Measurements from ENCODE around the gene RPS6KA6. TPM values are rescaled to one million over a fixed set of nuclear protein-coding genes. Genes with fewer than 3 reads are reported as not detected.

The RPS6KA6 gene
- total RNA-seq, 1 experiment from 2014 or later = not detected

GRCh38 chrX:84064164-84064563 is 123.8 kb downstream of the RPS6KA6 start:
- Mint-ChIP-seq H3K9me3 (ENCODE audit: unreplicated experiment) (no peaks in the 10 kb centered on the region), H3K4me3 (ENCODE audit: unreplicated experiment) (no peak overlapping the region), H3K4me1 (ENCODE audit: insufficient read depth, unreplicated experiment) (no peaks in the 10 kb centered on the region), H3K27ac (ENCODE audit: low read depth, unreplicated experiment) (no peak overlapping the region), H3K27me3 (ENCODE audit: insufficient read depth, unreplicated experiment) (no peaks in the 10 kb centered on the region), H3K36me3 (ENCODE audit: insufficient read depth, unreplicated experiment) (no peaks in the 10 kb centered on the region)
- TF ChIP-seq CTCF (IDR thresholded peaks at IDR 0.05; ENCODE audit: unreplicated experiment) = no peak
- ChIA-PET POLR2A (no interaction called here), CTCF (interaction anchor here (0.6 kb wide), 1 partner anchor 30 kb away, joined by 3 read pairs; no protein-coding TSS in a partner anchor)
- DNase-seq (ENCODE audit: unreplicated experiment) = peak; percentile 5
- intact Hi-C loops (cut with micrococcal nuclease) = no loop called here
- BruUV-seq (replicated peaks) = no TSS peak

GRCh38 chrX:84047339-84047738 is 140.7 kb downstream of the RPS6KA6 start:
- intact Hi-C loops (cut with micrococcal nuclease) = loop anchor here (2.0 to 5.0 kb wide), 2 partner anchors 859 to 1005 kb away; no protein-coding TSS in a partner anchor
- no TSS peak for BruUV-seq (replicated peaks)
- H3K4me1 Mint-ChIP-seq (ENCODE audit: insufficient read depth, unreplicated experiment) = no peaks in the 10 kb centered on the region
- no peak for DNase-seq (ENCODE audit: unreplicated experiment)
- no peak for TF ChIP-seq CTCF (IDR thresholded peaks at IDR 0.05; ENCODE audit: unreplicated experiment)
- CTCF ChIA-PET = interaction anchor here (1.0 to 3.5 kb wide), 5 partner anchors 11 to 860 kb away, joined by 3 to 11 read pairs (median 5); no protein-coding TSS in a partner anchor
- H3K36me3 Mint-ChIP-seq (ENCODE audit: insufficient read depth, unreplicated experiment) = no peaks in the 10 kb centered on the region
- no peak overlapping the region for H3K27ac Mint-ChIP-seq (ENCODE audit: low read depth, unreplicated experiment)
- no peaks in the 10 kb centered on the region for H3K9me3 Mint-ChIP-seq (ENCODE audit: unreplicated experiment)
- H3K4me3 Mint-ChIP-seq (ENCODE audit: unreplicated experiment) = no peak overlapping the region
- POLR2A ChIA-PET = no interaction called here
- H3K27me3 Mint-ChIP-seq (ENCODE audit: insufficient read depth, unreplicated experiment) = no peaks in the 10 kb centered on the region

- Mint-ChIP-seq H3K36me3 (ENCODE audit: insufficient read depth, unreplicated experiment) (no peaks in the 10 kb centered on the region), H3K27ac (ENCODE audit: low read depth, unreplicated experiment) (no peak overlapping the region), H3K9me3 (ENCODE audit: unreplicated experiment) (no peaks in the 10 kb centered on the region), H3K4me1 (ENCODE audit: insufficient read depth, unreplicated experiment) (no peaks in the 10 kb centered on the region), H3K4me3 (ENCODE audit: unreplicated experiment) (no peak overlapping the region), H3K27me3 (ENCODE audit: insufficient read depth, unreplicated experiment) (no peaks in the 10 kb centered on the region)
- no TSS peak for BruUV-seq (replicated peaks)
- ChIA-PET CTCF (interaction anchor here (0.5 to 3.5 kb wide), 27 partner anchors 8 to 1007 kb away, joined by 3 to 11 read pairs (median 3); no protein-coding TSS in a partner anchor), POLR2A (no interaction called here)
- peak; percentile 82 for TF ChIP-seq CTCF (IDR thresholded peaks at IDR 0.05; ENCODE audit: unreplicated experiment)
- intact Hi-C loops (cut with micrococcal nuclease) = loop anchor here (2.0 to 5.0 kb wide), 2 partner anchors 860 to 1006 kb away; no protein-coding TSS in a partner anchor
- peak; percentile 48 for DNase-seq (ENCODE audit: unreplicated experiment)
These were observed 141.5 kb downstream of the RPS6KA6 start for GRCh38 chrX:84046403-84046984.

GRCh38 chrX:84044051-84044450 is 143.9 kb downstream of the RPS6KA6 start:
- intact Hi-C loops (cut with micrococcal nuclease) = no loop called here
- BruUV-seq (replicated peaks) = no TSS peak
- ChIA-PET POLR2A (interaction anchor here (1.0 kb wide), 1 partner anchor 943 kb away, joined by 3 read pairs; no protein-coding TSS in a partner anchor), CTCF (interaction anchor here (0.7 to 1.4 kb wide), 3 partner anchors 10 to 863 kb away, joined by 3 to 7 read pairs (median 5); no protein-coding TSS in a partner anchor)
- peaks cover 9% of the 10 kb centered on the region for H3K9me3 Mint-ChIP-seq (ENCODE audit: unreplicated experiment)
- TF ChIP-seq CTCF (IDR thresholded peaks at IDR 0.05; ENCODE audit: unreplicated experiment) = no peak
- DNase-seq (ENCODE audit: unreplicated experiment) = no peak
- H3K4me3 Mint-ChIP-seq (ENCODE audit: unreplicated experiment) = no peak overlapping the region
- no peaks in the 10 kb centered on the region for H3K36me3 Mint-ChIP-seq (ENCODE audit: insufficient read depth, unreplicated experiment)
- H3K4me1 Mint-ChIP-seq (ENCODE audit: insufficient read depth, unreplicated experiment) = no peaks in the 10 kb centered on the region
- H3K27ac Mint-ChIP-seq (ENCODE audit: low read depth, unreplicated experiment) = no peak overlapping the region
- no peaks in the 10 kb centered on the region for H3K27me3 Mint-ChIP-seq (ENCODE audit: insufficient read depth, unreplicated experiment)

Small RNA genes within 50 kb of the gene (microRNA-seq; reads per million reads assigned to microRNA genes)
- gene MIR548I4 = not detected
